Retinal pigment epithelial cell (primary cell): Measurements from ENCODE around the gene VMAC.
"Not testable (repeated sequence)": the region's sequence is repeated elsewhere in the genome, so short reads cannot be mapped to it uniquely, and the experiment has no call there.

Experiments used
- DNase-seq: peaks from one replicate; pipeline ENCODE4 v3.0.0-alpha.2; 2010; ENCODE audit warnings: low read depth
- H3K4me3 ChIP-seq: 2 replicates; pipeline ENCODE4 v1.5.1; 2011; ENCODE audit warnings: mild to moderate bottlenecking, low read length, control low read depth, moderate library complexity
- TF ChIP-seq, protein P1 (sequence below): conservative IDR thresholded peaks from 2 replicates; pipeline ENCODE4 v1.5.1; 2011; ENCODE audit warnings: low read depth, low read length, control low read depth, inconsistent platforms

VMAC gene

DNA sequence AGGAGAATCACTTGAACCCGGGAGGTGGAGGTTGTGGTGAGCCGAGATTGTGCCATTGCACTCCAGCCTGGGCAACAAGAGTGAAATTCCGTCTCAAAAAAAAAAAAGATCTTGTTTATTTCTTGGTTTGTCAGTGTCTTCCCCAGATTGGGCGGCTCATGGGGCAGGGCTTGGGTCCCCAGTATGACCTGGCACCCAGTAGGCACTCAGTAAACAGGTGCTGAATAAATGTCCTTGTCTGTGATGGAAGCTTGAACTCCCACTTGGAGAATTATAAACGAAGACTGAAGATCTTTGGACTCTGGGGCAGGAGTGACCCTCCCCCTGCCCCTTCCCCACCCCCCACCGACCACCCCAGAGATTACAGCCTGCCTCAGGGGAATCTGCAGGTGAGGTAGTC lies 24.5 kb upstream of the VMAC start:
- H3K4me3 ChIP-seq = no peak overlapping the region
- TF ChIP-seq, protein P1, sequence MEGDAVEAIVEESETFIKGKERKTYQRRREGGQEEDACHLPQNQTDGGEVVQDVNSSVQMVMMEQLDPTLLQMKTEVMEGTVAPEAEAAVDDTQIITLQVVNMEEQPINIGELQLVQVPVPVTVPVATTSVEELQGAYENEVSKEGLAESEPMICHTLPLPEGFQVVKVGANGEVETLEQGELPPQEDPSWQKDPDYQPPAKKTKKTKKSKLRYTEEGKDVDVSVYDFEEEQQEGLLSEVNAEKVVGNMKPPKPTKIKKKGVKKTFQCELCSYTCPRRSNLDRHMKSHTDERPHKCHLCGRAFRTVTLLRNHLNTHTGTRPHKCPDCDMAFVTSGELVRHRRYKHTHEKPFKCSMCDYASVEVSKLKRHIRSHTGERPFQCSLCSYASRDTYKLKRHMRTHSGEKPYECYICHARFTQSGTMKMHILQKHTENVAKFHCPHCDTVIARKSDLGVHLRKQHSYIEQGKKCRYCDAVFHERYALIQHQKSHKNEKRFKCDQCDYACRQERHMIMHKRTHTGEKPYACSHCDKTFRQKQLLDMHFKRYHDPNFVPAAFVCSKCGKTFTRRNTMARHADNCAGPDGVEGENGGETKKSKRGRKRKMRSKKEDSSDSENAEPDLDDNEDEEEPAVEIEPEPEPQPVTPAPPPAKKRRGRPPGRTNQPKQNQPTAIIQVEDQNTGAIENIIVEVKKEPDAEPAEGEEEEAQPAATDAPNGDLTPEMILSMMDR = no peak
- DNase-seq = no peak

DNA sequence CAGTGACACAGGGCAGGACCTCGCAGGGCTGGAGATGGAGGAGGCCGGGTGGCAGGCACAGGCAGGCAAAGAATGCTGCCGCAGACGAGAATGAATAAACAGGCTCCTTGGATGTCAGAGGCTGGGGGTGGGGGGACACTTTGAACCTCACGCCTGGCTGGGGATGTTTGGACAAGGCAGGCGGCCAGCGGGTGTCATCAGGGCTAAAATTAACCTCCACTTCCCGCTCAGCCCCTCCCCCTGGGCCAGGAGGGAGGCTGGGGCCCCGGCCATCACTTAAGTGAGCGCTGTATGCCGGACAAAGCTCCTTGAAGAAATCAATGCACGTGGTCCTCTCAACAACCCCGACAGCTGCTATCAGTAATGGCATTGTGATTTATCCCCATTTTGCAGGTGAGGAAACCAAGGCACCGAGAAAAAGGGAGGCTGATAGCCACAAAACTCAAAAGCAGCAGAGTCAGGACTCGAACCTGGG lies 24.0 kb upstream of the VMAC start:
- TF ChIP-seq, protein P1 = no peak
- peak; percentile 21 for DNase-seq

DNA sequence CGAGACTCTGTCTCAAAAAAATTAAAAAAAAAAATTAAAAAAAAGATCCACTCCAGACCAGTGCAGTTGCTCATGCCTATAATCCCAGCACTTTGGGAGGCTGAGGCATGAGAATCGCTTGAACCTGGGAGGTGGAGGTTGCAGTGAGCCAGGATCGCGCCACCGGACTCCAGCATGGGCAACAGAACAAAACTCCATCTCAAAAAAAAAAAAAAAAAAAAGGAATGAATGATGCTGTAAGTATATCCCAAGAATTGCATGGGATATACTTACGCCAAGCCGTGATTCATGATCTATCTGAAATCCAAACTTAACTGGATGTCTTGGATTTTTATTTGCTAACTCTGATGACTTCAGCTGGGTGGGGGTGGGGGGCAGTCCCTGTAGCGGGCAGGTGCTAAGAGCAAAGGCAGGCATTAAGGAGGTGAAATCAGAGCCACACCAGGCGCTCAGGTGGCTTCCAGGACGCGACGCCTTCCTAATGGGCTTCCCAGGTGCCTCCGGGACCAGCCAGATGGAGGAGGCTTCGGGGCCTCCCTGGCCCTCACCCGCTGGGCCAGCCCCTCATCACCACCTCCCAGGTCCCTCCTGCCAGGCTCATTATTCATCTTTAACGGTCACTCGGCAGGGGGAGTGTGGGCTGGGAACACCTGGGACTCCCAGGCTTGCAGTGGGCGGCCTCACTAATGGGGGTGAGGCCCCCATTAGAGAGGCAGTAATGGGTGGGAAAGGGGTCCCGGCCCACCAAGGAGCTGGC lies 23.0 kb upstream of the VMAC start:
- TF ChIP-seq, protein P1 = no peak
- DNase-seq = no peak
- no peak overlapping the region for H3K4me3 ChIP-seq

More for the DNA sequence above, 24.0 kb upstream of the VMAC start:
- no peak overlapping the region for H3K4me3 ChIP-seq

DNA sequence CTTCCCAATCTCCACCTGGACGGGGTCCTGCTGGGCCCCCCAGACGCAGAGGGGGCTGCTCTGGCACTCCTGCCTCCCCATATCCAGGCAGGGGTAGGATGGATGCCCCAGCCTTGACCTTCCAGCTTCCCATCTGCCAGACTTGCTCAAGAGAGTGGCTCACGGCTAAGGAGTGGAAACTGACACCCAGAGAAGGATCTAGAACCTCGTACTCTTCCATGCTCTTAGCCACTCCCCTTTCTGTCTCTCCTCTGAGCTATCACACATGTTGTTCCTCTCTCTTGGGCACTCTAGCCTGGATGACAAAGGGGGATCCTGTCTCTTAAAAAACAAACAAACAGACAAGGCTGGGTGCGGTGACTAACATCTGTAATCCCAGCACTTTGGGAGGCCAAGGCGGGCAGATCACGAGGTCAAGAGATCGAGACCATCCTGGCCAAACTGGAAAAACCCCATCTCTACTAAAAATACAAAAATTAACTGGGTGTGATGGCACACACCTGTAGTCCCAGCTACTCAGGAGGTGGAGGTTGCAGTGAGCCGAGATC lies 22.2 kb upstream of the VMAC start:
- no peak for DNase-seq
- no peak overlapping the region for H3K4me3 ChIP-seq
- TF ChIP-seq, protein P1 = no peak

DNA sequence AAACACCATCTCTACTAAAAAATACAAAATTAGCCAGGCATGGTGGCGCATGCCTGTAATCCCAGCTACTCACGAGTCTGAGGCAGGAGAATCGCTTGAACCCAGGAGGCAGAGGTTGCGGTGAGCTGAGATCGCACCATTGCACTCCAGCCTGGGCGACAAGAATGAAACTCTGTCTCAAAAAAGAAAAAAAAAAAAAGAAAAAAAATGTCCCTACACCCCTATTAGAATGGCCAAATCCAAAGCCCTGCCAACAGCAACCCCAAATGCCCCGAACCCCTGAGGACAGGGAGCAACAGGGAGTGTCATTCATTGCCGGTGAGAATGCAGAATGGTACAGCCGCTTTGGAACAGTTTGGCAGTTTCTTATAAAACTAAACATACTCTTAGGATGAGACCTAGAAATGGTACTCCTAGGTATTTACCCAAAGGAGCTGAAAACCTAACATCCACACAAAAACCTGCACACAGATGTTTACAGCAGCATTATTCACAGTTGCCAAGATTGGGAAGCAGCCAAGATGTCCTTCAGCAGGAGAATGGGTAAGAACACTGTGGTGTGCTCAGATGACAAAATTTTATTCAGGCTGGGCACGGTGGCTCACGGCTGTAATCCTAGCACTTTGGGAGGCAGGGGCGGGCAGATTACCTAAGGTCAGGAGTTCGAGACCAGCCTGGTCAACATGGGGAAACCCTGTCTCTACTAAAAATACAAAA lies 21.4 kb upstream of the VMAC start:
- H3K4me3 ChIP-seq, DNase-seq: not testable (repeated sequence)

DNA sequence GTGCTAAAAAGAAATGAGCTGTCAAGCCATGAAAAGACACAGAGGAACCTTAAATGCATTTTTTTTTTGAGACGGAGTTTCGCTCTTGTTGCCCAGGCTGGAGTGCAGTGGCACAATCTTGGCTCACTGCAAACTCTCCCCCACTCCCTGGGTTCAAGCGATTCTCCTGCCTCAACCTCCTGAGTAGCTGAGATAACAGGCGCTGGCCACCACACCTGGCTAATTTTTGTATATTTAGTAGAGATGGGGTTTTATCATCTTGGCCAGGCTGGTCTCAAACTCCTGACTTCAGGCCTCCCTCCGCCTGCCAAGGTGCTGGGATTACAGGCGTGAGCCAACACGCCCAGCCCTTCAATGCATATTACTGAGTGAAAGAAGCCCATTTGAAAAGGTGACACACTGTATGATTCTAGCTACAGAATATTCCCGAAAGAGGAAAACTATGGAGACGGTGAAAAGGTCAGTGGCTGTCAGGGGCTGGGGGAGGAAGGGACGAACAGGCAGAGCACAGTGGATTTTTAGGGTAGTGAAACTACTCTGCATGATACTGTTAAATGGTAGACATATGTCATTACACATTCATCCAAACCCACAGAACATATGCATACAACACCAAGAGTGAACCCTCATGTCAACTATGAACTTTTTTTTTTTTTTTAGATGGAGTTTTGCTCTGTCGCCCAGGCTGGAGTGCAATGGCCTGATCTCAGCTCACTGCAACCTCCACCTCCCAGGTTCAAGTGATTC lies 20.4 kb upstream of the VMAC start:
- not testable (repeated sequence) for H3K4me3 ChIP-seq, DNase-seq

DNA sequence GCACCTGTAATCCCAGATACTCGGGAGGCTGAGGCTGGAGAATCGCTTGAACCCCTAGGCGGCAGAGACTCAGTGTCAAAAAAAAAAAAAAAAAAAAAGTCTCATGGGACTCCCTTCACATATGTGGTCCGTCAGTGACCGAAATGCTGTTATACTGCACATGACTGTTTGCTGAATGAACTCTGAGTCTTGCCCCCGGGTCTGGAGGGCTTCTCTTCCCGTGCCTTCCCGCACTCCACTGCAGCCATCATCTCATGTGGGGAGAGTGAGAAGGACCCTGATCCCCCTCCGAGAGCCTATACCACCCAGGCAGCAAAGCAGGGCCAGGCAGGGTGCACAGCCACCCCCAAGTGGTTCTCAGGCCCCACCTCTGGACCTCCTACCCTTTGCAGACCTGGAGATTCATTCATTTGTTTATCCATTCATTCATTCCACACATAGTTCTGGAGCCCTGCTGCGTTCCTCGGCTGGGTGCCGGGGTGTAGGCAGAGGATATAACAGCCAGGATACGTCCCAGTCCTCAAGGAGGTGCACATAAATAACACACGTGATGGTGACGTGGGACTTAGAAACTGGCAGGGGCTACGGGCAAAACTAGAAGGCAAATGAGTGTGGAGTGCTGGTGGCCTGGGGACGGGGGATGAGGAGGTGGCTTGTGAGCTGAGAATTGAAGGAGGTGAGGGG lies 15.2 kb upstream of the VMAC start:
- H3K4me3 ChIP-seq = no peak overlapping the region
- no peak for DNase-seq

More for the DNA sequence above, 15.2 kb upstream of the VMAC start:
- TF ChIP-seq, protein P1 = no peak
